Duodenal mucosa (tissue), 2 donors: ENCODE results near the gene NRXN3.

Experiments
- H3K27ac ChIP-seq: one replicate; pipeline ENCODE4 v1.7.0; 2013; ENCODE audit warnings: low read depth, low read length
- H3K27me3 ChIP-seq, 2 donors: one replicate each; pipeline ENCODE4 v1.7.0; 2013; ENCODE audit warnings: low read length in 2 of 2, control low read depth in 1 of 2; ENCODE audit not compliant: insufficient read depth in 2 of 2, control insufficient read depth in 1 of 2
- H3K36me3 ChIP-seq, 2 donors: one replicate each; pipeline ENCODE4 v1.7.0; 2013; ENCODE audit warnings: low read length in 2 of 2, control low read depth in 1 of 2; ENCODE audit not compliant: insufficient read depth in 2 of 2, control insufficient read depth in 1 of 2
- H3K4me1 ChIP-seq, 2 donors: one replicate each; pipeline ENCODE4 v1.7.0; 2013; ENCODE audit warnings: low read length in 2 of 2, control low read depth in 1 of 2; ENCODE audit not compliant: insufficient read depth in 2 of 2, control insufficient read depth in 1 of 2
- H3K4me3 ChIP-seq, 2 donors: one replicate each; pipeline ENCODE4 v1.7.0; 2013; ENCODE audit warnings: low read length in 2 of 2, low read depth in 1 of 2
- H3K9ac ChIP-seq, 2 donors: one replicate each; pipeline ENCODE4 v1.7.0; 2013; ENCODE audit warnings: low read length in 2 of 2, low read depth in 1 of 2
- H3K9me3 ChIP-seq, 2 donors: one replicate each; pipeline ENCODE4 v1.7.0; 2013; ENCODE audit warnings: low read length in 2 of 2, control low read depth in 1 of 2; ENCODE audit not compliant: control insufficient read depth in 1 of 2

The NRXN3 gene

GRCh38 chr14:79791055-79791732, 1621.0 kb downstream of the NRXN3 start:
- no peaks in the 10 kb centered on the region for H3K9me3 ChIP-seq
- H3K36me3 ChIP-seq = no peaks in the 10 kb centered on the region
- no peaks in the 10 kb centered on the region for H3K4me1 ChIP-seq
- no peak overlapping the region for H3K4me3 ChIP-seq
- H3K27me3 ChIP-seq = no peaks in the 10 kb centered on the region
- no peak overlapping the region for H3K9ac ChIP-seq
- no peak overlapping the region for H3K27ac ChIP-seq

DNA sequence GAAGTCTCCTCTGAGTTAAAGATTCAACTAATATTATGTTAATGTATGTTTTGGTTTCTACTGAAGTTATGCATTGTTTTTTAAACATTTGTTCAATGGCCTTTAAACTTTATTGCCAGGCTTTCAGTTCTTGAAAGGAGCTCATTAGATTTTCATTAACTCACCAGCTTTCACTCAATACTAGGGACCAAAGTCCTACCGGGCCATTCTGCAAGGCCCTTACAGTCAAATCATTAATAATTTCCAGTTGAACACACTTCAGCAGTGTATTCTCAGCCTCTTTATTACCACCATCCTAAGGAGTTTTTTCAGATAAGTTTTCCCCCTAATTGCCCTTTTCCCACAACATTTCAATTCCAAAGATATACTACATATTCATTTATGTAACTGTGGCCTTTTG, 1631.9 kb downstream of the NRXN3 start:
- H3K4me3 ChIP-seq = no peak overlapping the region
- H3K9ac ChIP-seq = no peak overlapping the region
- peaks cover 4 to 15% of the 10 kb centered on the region in 2 donors for H3K4me1 ChIP-seq
- no peaks in the 10 kb centered on the region for H3K27me3 ChIP-seq
- no peaks in the 10 kb centered on the region for H3K36me3 ChIP-seq
- H3K27ac ChIP-seq = no peak overlapping the region
- H3K9me3 ChIP-seq = no peaks in the 10 kb centered on the region

DNA sequence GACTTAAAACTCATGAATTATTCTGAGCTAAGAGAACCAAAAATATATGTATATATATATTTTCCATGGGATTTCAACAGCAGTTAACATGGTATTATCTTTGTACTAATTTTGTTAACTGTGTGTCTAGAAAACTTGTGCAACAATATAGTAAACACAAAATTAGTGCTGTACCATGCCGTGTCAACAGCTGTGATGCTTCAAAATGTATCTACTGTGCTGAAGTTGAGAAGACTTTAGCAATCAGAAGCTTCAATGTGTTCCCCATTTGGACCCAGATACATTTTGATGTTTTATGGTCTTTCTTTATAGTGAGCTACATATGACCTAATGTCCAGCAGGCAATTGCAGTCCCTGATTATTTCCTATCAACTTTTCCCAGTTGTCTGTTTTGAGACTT, 1635.5 kb downstream of the NRXN3 start:
- Histone ChIP-seq H3K9ac (no peak overlapping the region), H3K9me3 (no peaks in the 10 kb centered on the region)

DNA sequence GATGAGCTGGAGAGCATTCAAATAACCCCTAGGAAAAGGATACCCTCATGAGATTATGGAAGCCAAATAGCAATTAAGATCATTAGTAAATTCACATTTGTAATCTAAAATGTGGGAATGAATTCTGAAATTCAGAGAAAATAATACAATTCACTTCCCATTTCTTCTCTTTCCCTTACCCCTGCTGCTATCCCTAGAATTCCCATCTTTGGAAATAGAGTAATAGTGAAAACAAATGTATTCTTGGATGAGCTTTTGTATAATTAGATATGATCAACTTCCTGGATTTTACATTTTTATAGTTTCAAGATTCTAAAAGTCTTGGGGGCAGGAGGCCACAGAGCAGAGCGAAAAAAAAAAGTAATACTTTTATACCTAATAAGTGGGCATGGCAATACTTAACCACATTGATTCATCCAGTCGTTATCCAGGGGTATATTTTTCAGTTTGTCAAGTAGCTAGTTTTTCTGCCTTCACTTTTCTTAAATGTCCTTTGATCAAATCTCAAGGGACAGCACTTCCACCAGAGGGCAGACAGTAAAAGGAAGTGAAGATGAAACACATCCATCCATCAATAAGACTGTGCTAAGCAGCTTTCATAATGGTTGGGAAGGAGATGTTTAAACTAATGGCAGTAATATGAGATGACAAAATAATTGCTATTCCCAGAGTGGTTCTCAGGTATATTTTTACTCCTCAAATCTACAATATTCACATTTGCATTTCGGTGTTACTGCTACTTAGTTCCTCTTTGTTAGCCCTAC, 1639.9 kb downstream of the NRXN3 start:
- Histone ChIP-seq H3K27ac (no peak overlapping the region), H3K4me3 (no peak overlapping the region), H3K9me3 (no peaks in the 10 kb centered on the region), H3K9ac (no peak overlapping the region), H3K27me3 (no peaks in the 10 kb centered on the region), H3K4me1 (no peaks in the 10 kb centered on the region), H3K36me3 (no peaks in the 10 kb centered on the region)

More for the DNA sequence above, 1635.5 kb downstream of the NRXN3 start:
- no peaks in the 10 kb centered on the region for H3K27me3 ChIP-seq
- peaks cover 4 to 13% of the 10 kb centered on the region in 2 donors for H3K4me1 ChIP-seq
- no peak overlapping the region for H3K27ac ChIP-seq
- H3K4me3 ChIP-seq = no peak overlapping the region
- no peaks in the 10 kb centered on the region for H3K36me3 ChIP-seq

GRCh38 chr14:79820866-79821535, 1650.8 kb downstream of the NRXN3 start:
- Histone ChIP-seq H3K27ac (no peak overlapping the region), H3K4me3 (no peak overlapping the region), H3K9me3 (no peaks in the 10 kb centered on the region), H3K9ac (no peak overlapping the region), H3K27me3 (no peaks in the 10 kb centered on the region), H3K4me1 (no peaks in the 10 kb centered on the region), H3K36me3 (no peaks in the 10 kb centered on the region)

- Histone ChIP-seq H3K9me3 (no peaks in the 10 kb centered on the region), H3K27ac (no peak overlapping the region), H3K4me3 (no peak overlapping the region), H3K9ac (no peak overlapping the region), H3K27me3 (no peaks in the 10 kb centered on the region), H3K36me3 (no peaks in the 10 kb centered on the region), H3K4me1 (no peaks in the 10 kb centered on the region)
Measured at GRCh38 chr14:79822034-79822433, 1651.9 kb downstream of the NRXN3 start.

GRCh38 chr14:79825046-79825521, 1654.9 kb downstream of the NRXN3 start:
- Histone ChIP-seq H3K9ac (no peak overlapping the region), H3K9me3 (no peaks in the 10 kb centered on the region)

DNA sequence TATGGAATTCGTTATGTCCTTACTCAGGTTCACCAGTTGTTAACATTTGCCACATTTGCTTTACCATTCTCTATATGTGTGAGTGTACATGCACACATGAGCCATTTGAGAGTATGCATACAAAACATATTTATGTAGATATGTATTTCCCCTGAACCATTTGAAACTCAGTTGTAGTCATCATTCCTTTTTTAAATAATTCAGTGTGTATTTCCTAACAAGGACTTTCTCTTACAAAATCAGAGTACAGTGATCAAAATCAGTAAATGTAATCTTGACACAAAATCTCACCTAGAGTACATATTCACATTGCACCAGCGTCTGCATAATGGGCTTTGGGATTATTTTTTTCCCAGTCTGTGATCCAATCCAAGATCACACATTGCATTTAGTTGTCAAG, 1656.2 kb downstream of the NRXN3 start:
- Histone ChIP-seq H3K27ac (no peak overlapping the region), H3K36me3 (no peaks in the 10 kb centered on the region), H3K4me3 (no peak overlapping the region)

More at GRCh38 chr14:79825046-79825521, 1654.9 kb downstream of the NRXN3 start:
- Histone ChIP-seq H3K27ac (no peak overlapping the region), H3K36me3 (no peaks in the 10 kb centered on the region), H3K27me3 (no peaks in the 10 kb centered on the region), H3K4me3 (no peak overlapping the region), H3K4me1 (no peaks in the 10 kb centered on the region)

DNA sequence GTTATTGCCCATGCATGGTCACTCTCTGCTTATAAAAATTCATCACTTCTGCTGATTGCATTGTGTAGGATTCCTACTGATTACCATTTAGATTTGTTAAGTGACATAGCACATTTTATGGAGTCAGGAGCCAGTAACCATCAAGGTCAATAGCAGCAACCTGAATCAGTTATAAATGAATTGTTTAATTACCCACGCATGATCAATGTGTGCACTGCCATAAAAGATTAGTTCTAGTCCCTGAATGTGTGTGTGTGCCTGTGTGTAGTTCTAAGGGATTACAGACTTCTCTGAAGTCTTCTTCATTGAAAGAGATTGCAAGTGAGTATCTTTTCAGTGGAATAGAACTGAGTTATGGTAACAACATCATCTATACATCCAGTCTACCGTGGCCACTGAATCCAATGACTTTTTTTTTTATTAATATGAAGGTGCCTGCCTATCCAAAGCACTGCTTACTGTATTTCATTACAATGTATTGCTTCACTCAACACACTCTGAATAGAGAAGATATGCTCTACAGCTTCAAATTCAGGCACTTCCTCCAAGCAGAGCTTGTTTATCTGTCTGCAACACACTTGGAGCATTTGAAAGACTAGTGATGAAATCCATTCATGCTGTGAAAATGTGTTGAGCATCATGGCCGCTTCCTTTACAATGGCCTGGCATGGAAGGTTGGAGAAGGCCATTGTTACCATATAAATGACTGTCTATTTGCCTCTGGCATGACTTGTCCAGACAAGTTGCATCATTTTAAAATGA, 1659.4 kb downstream of the NRXN3 start:
- H3K27me3 ChIP-seq = no peaks in the 10 kb centered on the region
- H3K36me3 ChIP-seq = no peaks in the 10 kb centered on the region
- H3K4me1 ChIP-seq = no peaks in the 10 kb centered on the region
- no peak overlapping the region for H3K27ac ChIP-seq
- H3K4me3 ChIP-seq = no peak overlapping the region
- H3K9ac ChIP-seq = no peak overlapping the region
- H3K9me3 ChIP-seq = no peaks in the 10 kb centered on the region

More for the DNA sequence above, 1656.2 kb downstream of the NRXN3 start:
- Histone ChIP-seq H3K27me3 (no peaks in the 10 kb centered on the region), H3K9ac (no peak overlapping the region), H3K4me1 (no peaks in the 10 kb centered on the region), H3K9me3 (no peaks in the 10 kb centered on the region)
